ENCODE data around the gene CHMP4B.
A peak's percentile ranks its signal among the peaks of the same experiment; 100 is the strongest.
"Not testable (repeated sequence)": the region's sequence is repeated elsewhere in the genome, so short reads cannot be mapped to it uniquely, and the experiment has no call there.

CHMP4B gene

DNA sequence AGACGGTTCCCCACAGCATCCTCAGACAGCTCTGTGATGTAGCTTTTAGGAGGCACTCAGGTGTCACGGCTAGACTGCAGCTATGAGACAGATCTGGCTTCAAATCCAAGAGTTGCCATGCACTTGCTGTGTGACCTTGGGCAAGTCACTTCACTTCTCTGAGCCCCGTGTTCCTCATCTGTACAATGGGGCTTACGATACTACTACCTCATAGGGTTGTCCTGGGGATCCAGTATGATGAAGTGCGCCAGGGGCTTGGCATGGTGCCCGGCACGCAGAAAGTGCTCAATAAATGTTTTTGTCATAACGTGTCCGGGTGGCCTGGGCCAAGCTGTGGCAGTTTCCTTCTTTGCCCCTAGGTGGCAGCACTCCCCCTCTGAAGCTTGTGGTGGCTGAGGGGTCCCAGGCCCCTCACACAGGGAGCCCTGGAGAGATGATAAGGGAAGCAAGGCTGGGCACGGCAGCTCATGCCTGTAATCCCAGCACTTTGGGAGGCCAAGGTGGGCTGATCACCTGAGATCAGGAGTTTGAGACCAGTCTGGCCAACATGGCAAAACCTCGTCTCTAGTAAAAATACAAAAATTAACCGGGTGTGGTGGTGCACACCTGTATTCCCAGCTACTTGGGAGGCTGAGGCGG lies 19.1 kb upstream of the CHMP4B start:
- no peak overlapping the region for H3K4me3 ChIP-seq (ENCODE audit: control insufficient read depth, low read depth, low read length)
- TF ChIP-seq, protein P1, sequence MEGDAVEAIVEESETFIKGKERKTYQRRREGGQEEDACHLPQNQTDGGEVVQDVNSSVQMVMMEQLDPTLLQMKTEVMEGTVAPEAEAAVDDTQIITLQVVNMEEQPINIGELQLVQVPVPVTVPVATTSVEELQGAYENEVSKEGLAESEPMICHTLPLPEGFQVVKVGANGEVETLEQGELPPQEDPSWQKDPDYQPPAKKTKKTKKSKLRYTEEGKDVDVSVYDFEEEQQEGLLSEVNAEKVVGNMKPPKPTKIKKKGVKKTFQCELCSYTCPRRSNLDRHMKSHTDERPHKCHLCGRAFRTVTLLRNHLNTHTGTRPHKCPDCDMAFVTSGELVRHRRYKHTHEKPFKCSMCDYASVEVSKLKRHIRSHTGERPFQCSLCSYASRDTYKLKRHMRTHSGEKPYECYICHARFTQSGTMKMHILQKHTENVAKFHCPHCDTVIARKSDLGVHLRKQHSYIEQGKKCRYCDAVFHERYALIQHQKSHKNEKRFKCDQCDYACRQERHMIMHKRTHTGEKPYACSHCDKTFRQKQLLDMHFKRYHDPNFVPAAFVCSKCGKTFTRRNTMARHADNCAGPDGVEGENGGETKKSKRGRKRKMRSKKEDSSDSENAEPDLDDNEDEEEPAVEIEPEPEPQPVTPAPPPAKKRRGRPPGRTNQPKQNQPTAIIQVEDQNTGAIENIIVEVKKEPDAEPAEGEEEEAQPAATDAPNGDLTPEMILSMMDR (conservative IDR thresholded peaks at IDR 0.05; ENCODE audit: control insufficient read depth, insufficient read depth, low read depth, low read length) = peak; percentile 71
- peak; percentile 72 for DNase-seq (ENCODE audit: low read depth)

DNA sequence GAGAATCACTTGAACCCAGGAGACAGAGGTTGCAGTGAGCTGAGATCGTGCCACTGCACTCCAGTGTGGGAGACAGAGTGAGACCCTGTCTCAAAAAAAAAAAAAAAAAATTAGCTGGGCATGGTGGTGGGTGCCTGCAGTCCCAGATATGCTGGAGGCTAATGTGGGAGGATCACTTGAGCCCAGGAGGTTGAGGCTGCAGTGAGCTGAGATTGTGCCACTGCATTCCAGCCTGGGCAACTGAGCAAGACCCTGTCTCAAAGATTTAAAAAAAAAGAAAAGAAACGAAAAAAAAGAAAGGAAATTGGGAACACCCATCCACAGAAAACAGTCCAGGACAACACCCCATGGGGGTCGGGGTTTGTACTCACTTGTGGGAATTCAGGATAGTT lies 18.6 kb upstream of the CHMP4B start:
- not testable (repeated sequence) for DNase-seq (ENCODE audit: low read depth); H3K4me3 ChIP-seq (ENCODE audit: control insufficient read depth, low read depth, low read length)

DNA sequence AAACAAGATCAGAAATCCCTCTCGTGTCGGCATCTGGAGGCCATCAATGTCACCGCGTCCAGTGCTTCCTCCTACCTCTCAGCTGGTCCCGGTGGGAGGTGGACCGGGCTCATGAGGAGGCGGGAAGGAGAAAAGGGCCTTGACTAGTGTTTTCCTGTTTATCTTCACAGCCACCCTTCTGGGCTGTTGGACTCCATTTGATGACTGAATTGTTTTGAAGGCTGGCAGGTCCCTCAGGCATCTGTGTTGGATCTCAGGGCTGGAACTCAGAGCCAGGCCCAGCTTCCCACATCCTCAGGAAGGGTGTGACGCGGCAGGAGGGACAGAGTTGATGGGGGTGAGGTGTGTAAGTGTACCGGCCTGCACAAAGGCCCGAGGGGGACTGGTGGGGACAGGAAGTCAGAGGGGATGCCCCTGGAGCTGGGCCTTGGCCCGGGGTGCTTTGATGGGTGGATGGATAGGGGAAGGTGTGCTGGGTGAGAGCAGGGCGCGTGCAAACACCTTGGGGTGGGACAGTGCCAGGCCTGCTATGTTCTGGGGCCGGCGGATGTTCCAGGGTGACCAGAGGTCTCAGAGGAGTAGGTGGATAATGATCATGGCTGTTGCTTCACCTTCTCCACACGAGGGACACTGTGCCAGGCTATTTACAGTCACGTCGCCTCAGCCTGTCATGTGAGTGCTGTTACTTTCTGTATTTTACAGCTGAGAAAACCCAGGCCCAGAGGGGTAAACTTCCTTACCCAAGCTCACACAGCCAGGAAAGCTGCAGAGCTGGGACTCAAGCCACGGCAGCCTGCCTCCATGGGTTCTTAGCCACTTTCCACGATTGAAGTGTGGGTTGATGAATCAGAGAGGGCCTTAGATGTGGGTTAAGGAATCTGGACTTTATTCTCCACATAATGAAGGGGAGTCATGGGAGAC lies 17.9 kb upstream of the CHMP4B start:
- no peak overlapping the region for H3K4me3 ChIP-seq (ENCODE audit: control insufficient read depth, low read depth, low read length)
- peak; percentile 32 for DNase-seq (ENCODE audit: low read depth)
- TF ChIP-seq, protein P1 (conservative IDR thresholded peaks at IDR 0.05; ENCODE audit: control insufficient read depth, insufficient read depth, low read depth, low read length) = no peak

DNA sequence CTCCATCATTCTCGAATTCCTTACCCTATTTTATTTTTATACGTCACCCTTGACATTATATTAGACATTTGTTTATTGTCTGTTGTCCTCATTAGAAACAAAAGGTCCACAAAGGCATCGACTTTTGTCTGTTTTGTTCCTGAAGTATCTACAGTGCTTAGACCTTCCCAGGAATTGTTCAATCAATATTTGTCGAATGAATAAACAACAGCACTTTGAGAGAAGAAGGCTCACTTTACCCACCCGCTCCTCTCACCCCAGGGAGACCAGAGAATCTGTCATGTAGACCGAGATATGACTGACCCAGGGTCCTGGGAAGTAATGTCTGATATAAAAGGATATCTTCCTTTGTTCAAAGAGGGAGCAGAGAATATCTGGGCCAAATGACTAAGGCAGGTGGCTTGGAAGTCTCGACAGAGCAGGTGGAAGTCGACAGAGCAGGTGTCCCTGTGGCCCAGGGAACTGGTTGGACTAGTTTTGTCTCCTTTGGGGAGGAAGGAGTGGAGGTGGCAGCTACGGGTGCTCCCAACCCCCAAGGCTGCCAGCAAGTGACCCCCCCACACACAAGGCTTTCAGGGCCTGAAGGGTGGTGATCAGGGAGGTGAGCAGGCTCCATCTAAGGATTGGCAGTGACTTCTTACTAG lies 14.8 kb upstream of the CHMP4B start:
- no peak for DNase-seq (ENCODE audit: low read depth)
- TF ChIP-seq, protein P1 (conservative IDR thresholded peaks at IDR 0.05; ENCODE audit: control insufficient read depth, insufficient read depth, low read depth, low read length) = no peak
- H3K4me3 ChIP-seq (ENCODE audit: control insufficient read depth, low read depth, low read length) = no peak overlapping the region

DNA sequence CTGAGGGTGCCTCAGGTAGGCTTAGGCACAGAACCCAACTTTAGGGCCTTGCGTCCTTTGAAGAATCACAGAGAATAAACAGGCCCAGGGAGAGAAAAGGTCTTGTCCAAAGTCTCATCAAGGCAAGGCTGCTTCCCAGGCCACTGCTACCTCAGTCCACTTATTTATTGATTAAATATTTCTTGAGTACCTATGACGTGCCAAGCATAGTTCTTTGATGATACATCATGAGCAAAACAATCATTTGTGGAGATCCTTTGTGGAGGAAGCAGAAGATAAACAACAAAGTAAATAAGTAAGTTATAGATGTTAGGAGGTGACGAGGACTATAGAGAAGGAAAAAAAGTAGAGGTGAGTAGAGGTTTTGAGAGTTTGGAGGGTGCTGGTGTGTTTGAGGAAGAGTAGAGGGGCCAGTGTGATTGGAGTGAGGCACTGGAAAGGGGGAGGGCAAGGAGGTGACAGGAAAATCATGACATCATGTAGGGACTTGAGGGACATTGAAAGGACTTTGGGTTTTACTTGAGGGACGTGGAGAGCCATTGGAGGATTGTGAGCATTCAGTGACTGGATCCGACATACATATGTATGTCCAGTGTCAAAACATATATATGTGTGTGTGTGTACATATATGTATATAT lies 14.1 kb upstream of the CHMP4B start:
- DNase-seq (ENCODE audit: low read depth) = no peak
- TF ChIP-seq, protein P1 (conservative IDR thresholded peaks at IDR 0.05; ENCODE audit: control insufficient read depth, insufficient read depth, low read depth, low read length) = no peak
- H3K4me3 ChIP-seq (ENCODE audit: control insufficient read depth, low read depth, low read length) = no peak overlapping the region

DNA sequence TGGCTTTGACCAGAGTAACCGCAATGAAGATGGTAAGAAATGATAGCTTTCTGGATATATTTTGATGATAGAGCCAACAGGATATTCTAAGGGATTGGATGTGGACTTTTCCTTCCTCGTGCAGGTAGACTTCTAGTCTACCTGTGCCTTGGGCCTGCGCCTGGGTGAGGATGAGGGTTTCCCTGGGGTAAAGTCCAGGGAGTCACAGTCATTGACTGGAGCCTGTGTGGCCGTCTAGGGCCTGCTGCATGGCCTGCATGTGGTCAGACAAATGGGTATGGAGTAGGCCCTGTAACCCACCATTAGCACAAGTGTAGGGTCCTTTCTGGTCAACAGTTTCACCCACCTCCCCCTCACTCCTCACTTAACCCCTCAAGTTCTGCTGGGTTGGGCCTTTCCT lies 12.7 kb upstream of the CHMP4B start:
- DNase-seq (ENCODE audit: low read depth) = no peak
- H3K4me3 ChIP-seq (ENCODE audit: control insufficient read depth, low read depth, low read length) = no peak overlapping the region
- TF ChIP-seq, protein P1 (conservative IDR thresholded peaks at IDR 0.05; ENCODE audit: control insufficient read depth, insufficient read depth, low read depth, low read length) = no peak
